ENCODE measurements around the gene TMEM163.

GRCh38 chr2:134665727-134666506, 52.9 kb downstream of the TMEM163 start:
- TF ChIP-seq, protein P1, sequence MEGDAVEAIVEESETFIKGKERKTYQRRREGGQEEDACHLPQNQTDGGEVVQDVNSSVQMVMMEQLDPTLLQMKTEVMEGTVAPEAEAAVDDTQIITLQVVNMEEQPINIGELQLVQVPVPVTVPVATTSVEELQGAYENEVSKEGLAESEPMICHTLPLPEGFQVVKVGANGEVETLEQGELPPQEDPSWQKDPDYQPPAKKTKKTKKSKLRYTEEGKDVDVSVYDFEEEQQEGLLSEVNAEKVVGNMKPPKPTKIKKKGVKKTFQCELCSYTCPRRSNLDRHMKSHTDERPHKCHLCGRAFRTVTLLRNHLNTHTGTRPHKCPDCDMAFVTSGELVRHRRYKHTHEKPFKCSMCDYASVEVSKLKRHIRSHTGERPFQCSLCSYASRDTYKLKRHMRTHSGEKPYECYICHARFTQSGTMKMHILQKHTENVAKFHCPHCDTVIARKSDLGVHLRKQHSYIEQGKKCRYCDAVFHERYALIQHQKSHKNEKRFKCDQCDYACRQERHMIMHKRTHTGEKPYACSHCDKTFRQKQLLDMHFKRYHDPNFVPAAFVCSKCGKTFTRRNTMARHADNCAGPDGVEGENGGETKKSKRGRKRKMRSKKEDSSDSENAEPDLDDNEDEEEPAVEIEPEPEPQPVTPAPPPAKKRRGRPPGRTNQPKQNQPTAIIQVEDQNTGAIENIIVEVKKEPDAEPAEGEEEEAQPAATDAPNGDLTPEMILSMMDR (tag by site-specific recombination; IDR thresholded peaks at IDR 0.05): no peak
- no peak for TF ChIP-seq ZNF623 (tag by site-specific recombination; IDR thresholded peaks at IDR 0.05)
